K562 (cell line): Measurements from ENCODE around the gene ECSIT. TPM values are rescaled to one million over a fixed set of nuclear protein-coding genes. Genes with fewer than 3 reads are reported as not detected.

Source experiments
- BRCA1 ChIP-seq, 2 experiments: fragments of 450-650 bp in 1 of 2; sonication (generic) in 1 of 2; formaldehyde crosslinking in 1 of 2; IDR thresholded peaks; 2 replicates each; pipeline versions ENCODE4 v1.5.0 to v1.6.1; 2017 to 2020; ENCODE audit warnings: mild to moderate bottlenecking in 1 of 2, missing genetic modification reagents in 1 of 2
- FOXP1 ChIP-seq: sonication (generic); formaldehyde crosslinking; IDR thresholded peaks from 2 replicates; pipeline ENCODE4 v1.8.0; 2022; ENCODE audit warnings: mild to moderate bottlenecking, missing genetic modification reagents
- FUS ChIP-seq: fragments of 200-400 bp; formaldehyde crosslinking; optimal IDR thresholded peaks from 2 replicates; pipeline ENCODE3; 2017; ENCODE audit warnings: low read depth, low read length
- HDAC1 ChIP-seq, 2 experiments: fragments of 450-650 bp; IDR thresholded peaks; 2 replicates each; pipeline ENCODE4 v1.6.1; 2016 to 2017; ENCODE audit warnings: inconsistent platforms in 1 of 2, mild to moderate bottlenecking in 1 of 2, moderate library complexity in 1 of 2
- SAFB2 ChIP-seq: fragments of 200-400 bp; formaldehyde crosslinking; IDR thresholded peaks from 2 replicates; pipeline ENCODE4 v1.6.1; 2018; ENCODE audit warnings: borderline replicate concordance, low read length, low read depth, moderate library complexity; ENCODE audit not compliant: severe bottlenecking
- SMAD2 ChIP-seq: fragments of 150-350 bp; IDR thresholded peaks from 2 replicates; pipeline ENCODE4 v1.6.1; 2014; ENCODE audit warnings: low read depth, mild to moderate bottlenecking, low read length
- ZNF41 ChIP-seq: fragments of 250-450 bp; sonication (Bioruptor Pico); conservative IDR thresholded peaks from 2 replicates; pipeline ENCODE4 v1.4.0; 2020; ENCODE audit warnings: mild to moderate bottlenecking
- polyA plus RNA-seq, 8 experiments: library from polyadenylated mRNA; depleted of rRNA in 4 of 8; stranded (reverse) in 5 of 8; unstranded in 3 of 8; fragments of >200 nt; fragmentation: Nextera tagmentation in 2 of 8; fragmentation: Illumina TruSeq in 1 of 8; extraction: Ambion mirVana in 2 of 8; extraction: Trizol in 1 of 8; gene quantifications; 2 replicates each; pipeline versions ENCODE4 v1.2.1 to v1.2.3, GENCODE V29; 2011 to 2014; ENCODE audit warnings: inconsistent platforms in 1 of 8, missing spikeins in 1 of 8
- total RNA-seq, 7 experiments: library from RNA; depleted of rRNA in 6 of 7; stranded (reverse); fragments of >200 nt in 6 of 7; fragmentation: Illumina TruSeq in 2 of 7; extraction: Trizol in 2 of 7; gene quantifications; 2 replicates each; pipeline versions ENCODE4 v1.2.1 to v1.2.3, GENCODE V29; 2011 to 2021; ENCODE audit warnings: low replicate concordance in 1 of 7
- TF ChIP-seq, protein P1 (sequence below): sonication (generic); formaldehyde crosslinking; IDR thresholded peaks from 2 replicates; pipeline ENCODE4 v1.8.0; 2023; ENCODE audit warnings: mild to moderate bottlenecking, missing genetic modification reagents
- TF ChIP-seq, protein P2 (sequence below), 2 experiments: fragments of 450-650 bp in 1 of 2; IDR thresholded peaks; 2 replicates each; pipeline ENCODE4 v1.6.1; 2011 to 2017; ENCODE audit warnings: low read depth in 2 of 2, antibody characterized with exemption in 1 of 2, borderline replicate concordance in 1 of 2, low read length in 1 of 2, mild to moderate bottlenecking in 1 of 2, mixed read lengths in 1 of 2; ENCODE audit not compliant: control insufficient read depth in 1 of 2
- TF ChIP-seq, protein P3 (sequence below): sonication (generic); formaldehyde crosslinking; IDR thresholded peaks from 2 replicates; pipeline ENCODE4 v1.8.0; 2023; ENCODE audit warnings: missing genetic modification reagents, mild to moderate bottlenecking, borderline replicate concordance
- TF ChIP-seq, protein P4 (sequence below): IDR thresholded peaks from 2 replicates; pipeline ENCODE4 v1.6.1; 2011; ENCODE audit not compliant: insufficient read length; ENCODE audit errors: extremely low read depth

Gene ECSIT
- total and polyA plus RNA-seq, 9 of the 15 experiments (the other 6 are each of a cell fraction or from before 2014, with no cell fraction given): 1.1 to 82.5 (median 43.9) TPM

DNA sequence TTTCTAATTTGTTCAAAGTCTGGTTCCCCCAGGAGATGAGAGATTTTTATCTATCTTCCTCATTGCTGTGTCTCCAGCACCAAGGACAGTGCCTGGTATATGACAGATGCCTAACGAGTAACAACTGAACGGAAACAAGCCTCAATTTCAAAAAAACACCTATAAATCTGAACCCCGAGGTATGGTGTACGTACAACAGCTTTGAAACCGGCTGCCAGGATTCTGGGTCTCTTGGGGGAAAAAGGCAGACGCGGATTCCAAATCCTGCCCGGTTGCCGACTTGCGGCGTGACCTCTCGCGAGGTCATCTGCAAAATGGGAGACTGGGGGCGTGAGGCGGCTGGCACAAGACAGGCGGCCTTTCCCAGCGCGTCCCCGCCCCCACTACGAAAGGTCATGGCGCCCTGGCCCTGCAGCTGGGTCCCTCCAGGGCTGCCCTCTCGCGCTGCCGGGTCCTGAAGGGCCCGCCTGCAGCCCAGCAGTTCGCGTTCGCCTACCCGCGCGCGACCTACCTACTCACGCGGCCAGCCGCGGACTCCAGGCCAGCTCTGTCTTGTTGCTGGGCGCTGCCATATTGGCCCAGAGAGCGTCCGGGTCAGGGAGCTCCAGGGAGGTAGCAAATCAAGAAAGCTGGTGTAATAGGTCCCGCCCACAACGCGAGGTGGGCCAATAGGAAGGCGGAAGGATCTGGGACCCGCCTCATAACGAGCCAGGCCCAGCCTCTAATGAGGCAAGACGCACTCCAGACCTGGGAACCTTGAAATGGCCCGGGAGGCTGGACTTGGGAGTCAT is at the start of gene ECSIT (continued):
- TF ChIP-seq, protein P1, sequence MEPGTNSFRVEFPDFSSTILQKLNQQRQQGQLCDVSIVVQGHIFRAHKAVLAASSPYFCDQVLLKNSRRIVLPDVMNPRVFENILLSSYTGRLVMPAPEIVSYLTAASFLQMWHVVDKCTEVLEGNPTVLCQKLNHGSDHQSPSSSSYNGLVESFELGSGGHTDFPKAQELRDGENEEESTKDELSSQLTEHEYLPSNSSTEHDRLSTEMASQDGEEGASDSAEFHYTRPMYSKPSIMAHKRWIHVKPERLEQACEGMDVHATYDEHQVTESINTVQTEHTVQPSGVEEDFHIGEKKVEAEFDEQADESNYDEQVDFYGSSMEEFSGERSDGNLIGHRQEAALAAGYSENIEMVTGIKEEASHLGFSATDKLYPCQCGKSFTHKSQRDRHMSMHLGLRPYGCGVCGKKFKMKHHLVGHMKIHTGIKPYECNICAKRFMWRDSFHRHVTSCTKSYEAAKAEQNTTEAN (CRISPR knock-in tag): peak; percentile 86
- TF ChIP-seq, protein P2, sequence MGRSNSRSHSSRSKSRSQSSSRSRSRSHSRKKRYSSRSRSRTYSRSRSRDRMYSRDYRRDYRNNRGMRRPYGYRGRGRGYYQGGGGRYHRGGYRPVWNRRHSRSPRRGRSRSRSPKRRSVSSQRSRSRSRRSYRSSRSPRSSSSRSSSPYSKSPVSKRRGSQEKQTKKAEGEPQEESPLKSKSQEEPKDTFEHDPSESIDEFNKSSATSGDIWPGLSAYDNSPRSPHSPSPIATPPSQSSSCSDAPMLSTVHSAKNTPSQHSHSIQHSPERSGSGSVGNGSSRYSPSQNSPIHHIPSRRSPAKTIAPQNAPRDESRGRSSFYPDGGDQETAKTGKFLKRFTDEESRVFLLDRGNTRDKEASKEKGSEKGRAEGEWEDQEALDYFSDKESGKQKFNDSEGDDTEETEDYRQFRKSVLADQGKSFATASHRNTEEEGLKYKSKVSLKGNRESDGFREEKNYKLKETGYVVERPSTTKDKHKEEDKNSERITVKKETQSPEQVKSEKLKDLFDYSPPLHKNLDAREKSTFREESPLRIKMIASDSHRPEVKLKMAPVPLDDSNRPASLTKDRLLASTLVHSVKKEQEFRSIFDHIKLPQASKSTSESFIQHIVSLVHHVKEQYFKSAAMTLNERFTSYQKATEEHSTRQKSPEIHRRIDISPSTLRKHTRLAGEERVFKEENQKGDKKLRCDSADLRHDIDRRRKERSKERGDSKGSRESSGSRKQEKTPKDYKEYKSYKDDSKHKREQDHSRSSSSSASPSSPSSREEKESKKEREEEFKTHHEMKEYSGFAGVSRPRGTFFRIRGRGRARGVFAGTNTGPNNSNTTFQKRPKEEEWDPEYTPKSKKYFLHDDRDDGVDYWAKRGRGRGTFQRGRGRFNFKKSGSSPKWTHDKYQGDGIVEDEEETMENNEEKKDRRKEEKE (IDR thresholded peaks at IDR 0.05; ENCODE audit: borderline replicate concordance in 1 of 2, control insufficient read depth in 1 of 2, low read depth in 2 of 2, low read length in 1 of 2): 0 out of 4 replicates have a peak, but pooled peaks of 1 of the 2 experiments have one; percentile 46
- TF ChIP-seq BRCA1 (IDR thresholded peaks at IDR 0.05) (no peak), BRCA1 (CRISPR knock-in tag; IDR thresholded peaks at IDR 0.05) (no peak), FUS (no peak), FOXP1 (peak; percentile 71; the same call in 1 of the 2 replicates), SAFB2 (no peak), ZNF41 (CRISPR knock-in tag) (no peak), SMAD2 (no peak), HDAC1 (IDR thresholded peaks at IDR 0.05) (peak; percentile 8 to 99; a peak in 2 of 4 replicates)
- TF ChIP-seq, protein P3, sequence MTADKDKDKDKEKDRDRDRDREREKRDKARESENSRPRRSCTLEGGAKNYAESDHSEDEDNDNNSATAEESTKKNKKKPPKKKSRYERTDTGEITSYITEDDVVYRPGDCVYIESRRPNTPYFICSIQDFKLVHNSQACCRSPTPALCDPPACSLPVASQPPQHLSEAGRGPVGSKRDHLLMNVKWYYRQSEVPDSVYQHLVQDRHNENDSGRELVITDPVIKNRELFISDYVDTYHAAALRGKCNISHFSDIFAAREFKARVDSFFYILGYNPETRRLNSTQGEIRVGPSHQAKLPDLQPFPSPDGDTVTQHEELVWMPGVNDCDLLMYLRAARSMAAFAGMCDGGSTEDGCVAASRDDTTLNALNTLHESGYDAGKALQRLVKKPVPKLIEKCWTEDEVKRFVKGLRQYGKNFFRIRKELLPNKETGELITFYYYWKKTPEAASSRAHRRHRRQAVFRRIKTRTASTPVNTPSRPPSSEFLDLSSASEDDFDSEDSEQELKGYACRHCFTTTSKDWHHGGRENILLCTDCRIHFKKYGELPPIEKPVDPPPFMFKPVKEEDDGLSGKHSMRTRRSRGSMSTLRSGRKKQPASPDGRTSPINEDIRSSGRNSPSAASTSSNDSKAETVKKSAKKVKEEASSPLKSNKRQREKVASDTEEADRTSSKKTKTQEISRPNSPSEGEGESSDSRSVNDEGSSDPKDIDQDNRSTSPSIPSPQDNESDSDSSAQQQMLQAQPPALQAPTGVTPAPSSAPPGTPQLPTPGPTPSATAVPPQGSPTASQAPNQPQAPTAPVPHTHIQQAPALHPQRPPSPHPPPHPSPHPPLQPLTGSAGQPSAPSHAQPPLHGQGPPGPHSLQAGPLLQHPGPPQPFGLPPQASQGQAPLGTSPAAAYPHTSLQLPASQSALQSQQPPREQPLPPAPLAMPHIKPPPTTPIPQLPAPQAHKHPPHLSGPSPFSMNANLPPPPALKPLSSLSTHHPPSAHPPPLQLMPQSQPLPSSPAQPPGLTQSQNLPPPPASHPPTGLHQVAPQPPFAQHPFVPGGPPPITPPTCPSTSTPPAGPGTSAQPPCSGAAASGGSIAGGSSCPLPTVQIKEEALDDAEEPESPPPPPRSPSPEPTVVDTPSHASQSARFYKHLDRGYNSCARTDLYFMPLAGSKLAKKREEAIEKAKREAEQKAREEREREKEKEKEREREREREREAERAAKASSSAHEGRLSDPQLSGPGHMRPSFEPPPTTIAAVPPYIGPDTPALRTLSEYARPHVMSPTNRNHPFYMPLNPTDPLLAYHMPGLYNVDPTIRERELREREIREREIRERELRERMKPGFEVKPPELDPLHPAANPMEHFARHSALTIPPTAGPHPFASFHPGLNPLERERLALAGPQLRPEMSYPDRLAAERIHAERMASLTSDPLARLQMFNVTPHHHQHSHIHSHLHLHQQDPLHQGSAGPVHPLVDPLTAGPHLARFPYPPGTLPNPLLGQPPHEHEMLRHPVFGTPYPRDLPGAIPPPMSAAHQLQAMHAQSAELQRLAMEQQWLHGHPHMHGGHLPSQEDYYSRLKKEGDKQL (CRISPR knock-in tag): no peak
- TF ChIP-seq, protein P4, sequence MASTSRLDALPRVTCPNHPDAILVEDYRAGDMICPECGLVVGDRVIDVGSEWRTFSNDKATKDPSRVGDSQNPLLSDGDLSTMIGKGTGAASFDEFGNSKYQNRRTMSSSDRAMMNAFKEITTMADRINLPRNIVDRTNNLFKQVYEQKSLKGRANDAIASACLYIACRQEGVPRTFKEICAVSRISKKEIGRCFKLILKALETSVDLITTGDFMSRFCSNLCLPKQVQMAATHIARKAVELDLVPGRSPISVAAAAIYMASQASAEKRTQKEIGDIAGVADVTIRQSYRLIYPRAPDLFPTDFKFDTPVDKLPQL: no peak
